GM12874 (cell line): ENCODE results near the gene TM7SF2.

ENCODE experiments used
- TF ChIP-seq, protein P1 (sequence below): IDR thresholded peaks from 2 replicates; pipeline ENCODE4 v1.5.1; 2011; ENCODE audit warnings: low read depth, mild to moderate bottlenecking, control low read depth, low read length, moderate library complexity; ENCODE audit not compliant: insufficient read depth

The TM7SF2 gene

DNA sequence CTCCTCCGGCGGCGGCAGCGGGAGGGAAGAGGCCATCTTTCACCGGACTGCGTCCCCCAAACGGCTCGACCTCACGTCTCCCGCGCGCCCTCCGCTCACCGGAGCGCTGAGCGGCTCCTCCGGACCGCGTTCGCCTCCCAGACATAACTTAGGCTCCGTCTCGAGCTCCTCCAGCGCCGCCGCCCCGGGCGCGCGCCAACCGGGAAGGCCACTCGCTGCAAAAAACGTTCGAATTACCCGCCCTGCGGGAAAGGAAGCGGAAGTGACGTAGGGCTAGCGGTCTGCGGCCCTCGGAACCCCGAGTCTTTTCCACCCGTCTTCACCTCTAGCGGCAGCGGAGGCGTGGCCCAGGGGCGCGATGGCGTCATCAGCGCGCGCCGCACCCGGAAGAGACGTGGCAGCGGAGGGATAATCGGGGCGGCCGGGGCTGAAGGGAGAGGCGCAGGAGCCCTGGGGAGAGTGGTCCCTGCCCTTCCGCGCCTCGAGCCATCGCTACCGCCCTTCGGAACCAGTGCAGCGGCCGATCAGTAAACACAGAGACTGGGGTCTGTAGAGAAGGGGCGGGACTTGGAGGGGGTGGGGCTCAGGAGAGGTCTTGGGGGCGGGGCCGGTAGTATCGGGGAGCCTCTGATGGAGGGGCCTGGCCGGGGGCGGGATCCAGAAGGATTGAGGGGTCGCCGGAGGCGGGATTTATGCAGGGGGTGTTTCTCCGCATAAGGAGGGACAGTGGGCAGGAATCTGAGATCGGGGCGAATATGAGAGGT, 27.7 kb upstream of the TM7SF2 start, which contains the start of the genes CDCA5 and ZFPL1:
Gene CDCA5 (minus strand): TSS at position 207 of the 764 bp plus-strand sequence. CDS start 62 bp downstream, at position 145.
Gene ZFPL1 (plus strand): TSS at position 389 of the 764 bp plus-strand sequence. CDS start 477 bp downstream, outside the sequence.
- TF ChIP-seq, protein P1, sequence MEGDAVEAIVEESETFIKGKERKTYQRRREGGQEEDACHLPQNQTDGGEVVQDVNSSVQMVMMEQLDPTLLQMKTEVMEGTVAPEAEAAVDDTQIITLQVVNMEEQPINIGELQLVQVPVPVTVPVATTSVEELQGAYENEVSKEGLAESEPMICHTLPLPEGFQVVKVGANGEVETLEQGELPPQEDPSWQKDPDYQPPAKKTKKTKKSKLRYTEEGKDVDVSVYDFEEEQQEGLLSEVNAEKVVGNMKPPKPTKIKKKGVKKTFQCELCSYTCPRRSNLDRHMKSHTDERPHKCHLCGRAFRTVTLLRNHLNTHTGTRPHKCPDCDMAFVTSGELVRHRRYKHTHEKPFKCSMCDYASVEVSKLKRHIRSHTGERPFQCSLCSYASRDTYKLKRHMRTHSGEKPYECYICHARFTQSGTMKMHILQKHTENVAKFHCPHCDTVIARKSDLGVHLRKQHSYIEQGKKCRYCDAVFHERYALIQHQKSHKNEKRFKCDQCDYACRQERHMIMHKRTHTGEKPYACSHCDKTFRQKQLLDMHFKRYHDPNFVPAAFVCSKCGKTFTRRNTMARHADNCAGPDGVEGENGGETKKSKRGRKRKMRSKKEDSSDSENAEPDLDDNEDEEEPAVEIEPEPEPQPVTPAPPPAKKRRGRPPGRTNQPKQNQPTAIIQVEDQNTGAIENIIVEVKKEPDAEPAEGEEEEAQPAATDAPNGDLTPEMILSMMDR, result no peak

DNA sequence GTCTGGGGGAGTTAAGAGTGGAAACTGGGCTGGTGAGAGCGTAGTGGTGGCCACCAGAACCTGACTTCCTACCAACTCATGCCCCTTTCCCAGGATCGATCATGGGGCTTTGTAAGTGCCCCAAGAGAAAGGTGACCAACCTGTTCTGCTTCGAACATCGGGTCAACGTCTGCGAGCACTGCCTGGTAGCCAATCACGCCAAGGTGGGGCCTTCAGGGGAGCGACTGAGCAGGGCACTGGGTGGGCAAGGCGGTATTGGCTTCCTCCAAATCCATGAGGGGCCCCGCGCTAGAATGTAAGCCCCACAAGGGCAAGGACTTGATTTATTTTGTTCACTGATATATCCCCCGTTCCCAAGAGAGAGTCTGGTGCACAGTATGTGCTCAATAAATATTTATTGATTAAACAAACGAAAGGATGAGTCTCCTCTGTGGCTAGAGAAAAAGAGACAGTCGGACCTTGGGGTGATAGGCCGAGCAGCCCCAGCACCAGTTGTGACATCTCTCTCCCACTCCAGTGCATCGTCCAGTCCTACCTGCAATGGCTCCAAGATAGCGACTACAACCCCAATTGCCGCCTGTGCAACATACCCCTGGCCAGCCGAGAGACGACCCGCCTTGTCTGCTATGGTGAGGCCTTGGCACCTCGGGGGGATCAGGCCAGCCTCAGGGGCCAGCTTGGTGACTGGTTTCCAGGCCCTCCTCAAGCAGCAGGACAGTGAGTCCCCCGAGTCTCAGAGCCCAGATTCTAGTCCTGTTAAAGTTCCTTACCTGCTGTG, 26.9 kb upstream of the TM7SF2 start:
- TF ChIP-seq, protein P1, result no peak

DNA sequence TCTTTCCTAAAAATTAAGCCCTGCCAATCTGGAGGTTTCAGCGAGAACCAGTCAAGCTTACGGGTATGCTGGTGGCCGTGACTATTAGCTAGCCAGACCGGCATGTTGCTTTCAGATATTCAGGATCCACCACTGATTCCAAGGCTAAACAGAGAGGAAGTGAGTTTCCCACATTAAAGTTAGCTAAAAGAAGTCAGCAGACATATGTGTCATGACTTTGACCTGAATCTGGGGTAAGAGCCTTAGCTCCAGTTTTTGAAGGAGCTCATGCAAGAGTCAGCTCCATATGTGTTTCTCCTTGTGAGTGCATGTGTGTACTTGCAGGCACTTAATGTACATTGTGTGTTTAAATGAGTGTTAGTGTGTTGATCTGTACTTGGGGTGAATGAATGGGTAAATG, 26.2 kb upstream of the TM7SF2 start:
- TF ChIP-seq, protein P1, result no peak

DNA sequence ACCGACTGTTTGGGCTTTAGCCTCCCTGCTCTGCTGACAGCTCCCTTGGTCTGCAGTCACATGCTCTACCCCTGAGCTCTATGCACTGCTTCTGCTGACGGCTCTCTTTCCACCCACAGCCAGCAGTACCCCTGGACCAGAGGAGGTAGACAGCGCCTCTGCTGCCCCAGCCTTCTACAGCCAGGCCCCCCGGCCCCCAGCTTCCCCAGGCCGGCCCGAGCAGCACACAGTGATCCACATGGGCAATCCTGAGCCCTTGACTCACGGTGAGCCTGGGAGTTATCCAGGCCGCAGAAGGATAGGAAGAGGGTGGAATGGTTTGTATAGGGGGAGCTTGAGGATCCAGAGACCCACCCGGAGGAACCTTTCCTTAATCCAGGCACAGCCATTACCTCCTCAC, 24.9 kb upstream of the TM7SF2 start:
- TF ChIP-seq, protein P1, result no peak

DNA sequence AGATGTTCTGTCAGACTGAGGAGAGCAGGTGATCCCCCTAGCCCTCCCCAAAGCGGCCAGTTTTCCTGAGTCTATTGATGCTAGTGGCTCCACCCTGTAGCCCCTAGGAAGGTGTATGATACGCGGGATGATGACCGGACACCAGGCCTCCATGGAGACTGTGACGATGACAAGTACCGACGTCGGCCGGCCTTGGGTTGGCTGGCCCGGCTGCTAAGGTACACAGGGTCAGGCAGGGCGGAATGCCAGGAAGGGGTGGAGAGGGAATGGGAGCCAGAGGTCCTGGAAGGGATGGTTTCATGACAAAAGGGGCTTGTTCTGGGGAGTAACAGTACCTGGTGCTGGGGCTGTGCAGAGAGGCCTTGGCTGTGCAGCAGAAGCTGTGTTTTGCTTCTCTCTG, 24.5 kb upstream of the TM7SF2 start:
- TF ChIP-seq, protein P1, result no peak

DNA sequence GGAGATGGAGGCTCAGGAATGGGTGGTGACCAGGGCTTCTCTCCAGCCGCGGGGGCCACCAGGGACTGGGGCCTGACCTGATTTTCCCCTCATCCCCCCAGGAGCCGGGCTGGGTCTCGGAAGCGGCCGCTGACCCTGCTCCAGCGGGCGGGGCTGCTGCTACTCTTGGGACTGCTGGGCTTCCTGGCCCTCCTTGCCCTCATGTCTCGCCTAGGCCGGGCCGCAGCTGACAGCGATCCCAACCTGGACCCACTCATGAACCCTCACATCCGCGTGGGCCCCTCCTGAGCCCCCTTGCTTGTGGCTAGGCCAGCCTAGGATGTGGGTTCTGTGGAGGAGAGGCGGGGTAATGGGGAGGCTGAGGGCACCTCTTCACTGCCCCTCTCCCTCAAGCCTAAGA, 23.8 kb upstream of the TM7SF2 start:
- TF ChIP-seq, protein P1, result no peak

DNA sequence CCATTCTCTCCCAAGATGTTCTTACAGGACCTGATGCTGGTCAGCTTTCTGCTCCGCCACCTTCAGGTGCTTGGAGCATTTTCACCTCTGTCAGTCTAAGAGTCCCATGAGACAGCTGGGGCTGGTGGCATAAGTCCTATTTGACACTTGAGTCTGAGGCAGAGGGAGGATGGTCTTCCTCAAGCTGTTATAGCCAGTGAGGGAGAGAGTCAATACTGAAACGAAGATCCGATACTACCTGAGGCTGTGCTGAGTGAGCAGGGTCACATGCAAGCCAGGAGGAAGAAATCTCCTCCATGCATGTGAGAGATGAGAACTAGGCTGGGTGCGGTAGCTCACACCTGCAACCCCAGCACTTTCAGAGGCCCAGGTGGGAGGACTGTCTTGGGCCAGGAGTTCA, 22.1 kb upstream of the TM7SF2 start:
- TF ChIP-seq, protein P1, result no peak
